Karpas-422 (cell line): ENCODE data around the gene MEGF6. TPM values are rescaled to one million over a fixed set of nuclear protein-coding genes. Genes with fewer than 3 reads are reported as not detected.

Experiments
- DNase-seq: peaks from one replicate; pipeline ENCODE4 v3.0.0-alpha.2; 2015
- H2AFZ ChIP-seq: fragments of 200-600 bp; sonication (generic); 2 replicates; pipeline ENCODE4 v1.6.1; 2014; ENCODE audit warnings: antibody characterized with exemption, low read length, mixed read lengths
- H3K27ac ChIP-seq: fragments of 200-600 bp; sonication (generic); 2 replicates; pipeline ENCODE4 v1.5.1; 2014; ENCODE audit warnings: mild to moderate bottlenecking, low read length, moderate library complexity
- H3K27me3 ChIP-seq: fragments of 200-600 bp; sonication (generic); 2 replicates; pipeline ENCODE4 v1.6.1; 2014; ENCODE audit warnings: low read length, mixed read lengths
- H3K36me3 ChIP-seq: fragments of 200-600 bp; sonication (generic); 2 replicates; pipeline ENCODE4 v1.6.1; 2014; ENCODE audit warnings: low read length, mixed read lengths; ENCODE audit not compliant: insufficient read depth
- H3K4me1 ChIP-seq: fragments of 200-600 bp; sonication (generic); 2 replicates; pipeline ENCODE4 v1.6.1; 2014; ENCODE audit warnings: mild to moderate bottlenecking, low read length, mixed read lengths
- H3K4me2 ChIP-seq: fragments of 200-600 bp; sonication (generic); 2 replicates; pipeline ENCODE4 v1.6.1; 2014; ENCODE audit warnings: low read length, low read depth, mild to moderate bottlenecking; ENCODE audit not compliant: poor library complexity, severe bottlenecking
- H3K4me3 ChIP-seq: fragments of 200-600 bp; sonication (generic); 2 replicates; pipeline ENCODE4 v1.5.1; 2014; ENCODE audit warnings: mild to moderate bottlenecking, antibody characterized with exemption, low read length, mixed read lengths
- H3K79me2 ChIP-seq: fragments of 200-600 bp; sonication (generic); 2 replicates; pipeline ENCODE4 v1.6.1; 2014; ENCODE audit warnings: mild to moderate bottlenecking, low read length, mixed read lengths
- H3K9ac ChIP-seq: fragments of 200-600 bp; sonication (generic); 2 replicates; pipeline ENCODE4 v1.6.0; 2014; ENCODE audit warnings: low read length
- H3K9me2 ChIP-seq: fragments of 200-600 bp; sonication (generic), shearing (Covaris generic); replicated peaks from 2 replicates; pipeline ENCODE4 v1.6.0; 2014; ENCODE audit warnings: mild to moderate bottlenecking, low read length, moderate library complexity; ENCODE audit not compliant: insufficient read depth
- H3K9me3 ChIP-seq: fragments of 300-700, 200-600 bp; sonication (generic); 2 replicates; pipeline ENCODE4 v1.6.1; 2014; ENCODE audit warnings: low read length, mixed read lengths
- H4K20me1 ChIP-seq: fragments of 200-600 bp; sonication (generic); 2 replicates; pipeline ENCODE4 v1.6.1; 2014; ENCODE audit warnings: mild to moderate bottlenecking, antibody characterized with exemption, low read length, low read depth; ENCODE audit not compliant: insufficient read depth
- total RNA-seq: library from RNA; depleted of rRNA; stranded (reverse); fragments of >200 nt; shearing (Covaris generic); gene quantifications from 2 replicates; pipeline ENCODE4 v1.2.3, GENCODE V29; 2014; ENCODE audit warnings: low replicate concordance

Gene MEGF6
- total RNA-seq, 1 experiment from 2014 or later, result not detected

GRCh38 chr1:3476666-3477065, 134.6 kb downstream of the MEGF6 start:
- H2AFZ ChIP-seq, result no peak overlapping the region
- no peaks in the 10 kb centered on the region for H3K27me3 ChIP-seq
- H3K9me3 ChIP-seq, result no peaks in the 10 kb centered on the region
- no peaks in the 10 kb centered on the region; the same call in 1 of the 2 replicates for H4K20me1 ChIP-seq
- H3K36me3 ChIP-seq, result no peaks in the 10 kb centered on the region
- no peaks in the 10 kb centered on the region for H3K9me2 ChIP-seq
- DNase-seq, result no peak
- no peak overlapping the region for H3K9ac ChIP-seq
- H3K27ac ChIP-seq, result no peak overlapping the region
- H3K79me2 ChIP-seq, result no peaks in the 10 kb centered on the region
- H3K4me3 ChIP-seq, result no peak overlapping the region
- H3K4me1 ChIP-seq, result no peaks in the 10 kb centered on the region
- H3K4me2 ChIP-seq, result no peak overlapping the region

DNA sequence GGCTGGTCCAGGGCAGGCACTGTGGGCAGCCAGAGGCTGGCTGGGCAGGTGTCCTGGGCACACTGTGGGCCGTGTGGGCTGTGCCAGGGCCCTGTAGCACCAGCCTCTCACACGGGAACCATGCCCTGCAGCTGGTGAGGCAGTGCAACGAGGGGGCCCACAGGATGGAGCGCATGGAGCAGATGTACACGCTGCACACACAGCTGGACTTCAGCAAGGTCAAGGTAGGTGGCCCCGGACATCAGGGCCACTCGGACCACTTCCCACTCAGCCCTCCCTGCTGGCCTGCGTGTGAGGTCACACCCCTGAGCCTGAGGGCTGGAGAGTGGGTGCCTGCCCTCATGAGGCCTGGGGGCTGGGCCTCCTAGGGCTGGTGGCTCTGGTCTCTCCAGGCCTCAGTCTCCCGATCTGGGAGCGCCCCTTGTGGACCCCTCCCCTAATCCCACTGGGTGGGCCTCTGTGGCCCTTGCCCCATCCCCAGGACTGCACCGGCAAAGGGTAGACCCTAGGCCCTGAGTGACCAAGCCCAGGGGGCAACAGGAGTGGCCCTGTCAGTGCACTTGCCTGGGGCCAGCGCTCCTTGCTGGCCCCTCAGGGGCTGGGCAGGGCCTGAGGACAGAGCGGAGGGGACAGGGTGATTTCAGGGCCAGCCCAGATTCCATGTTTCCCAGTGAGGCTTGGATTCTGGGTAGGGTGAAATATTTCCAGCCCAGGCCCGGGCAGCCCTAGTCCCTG, 135.3 kb downstream of the MEGF6 start:
- Histone ChIP-seq H2AFZ (no peak overlapping the region), H3K79me2 (no peaks in the 10 kb centered on the region), H3K27me3 (no peaks in the 10 kb centered on the region), H4K20me1 (no peaks in the 10 kb centered on the region; the same call in 1 of the 2 replicates), H3K27ac (no peak overlapping the region), H3K4me2 (no peak overlapping the region), H3K4me1 (no peaks in the 10 kb centered on the region), H3K36me3 (no peaks in the 10 kb centered on the region), H3K9me2 (no peaks in the 10 kb centered on the region), H3K4me3 (no peak overlapping the region), H3K9me3 (no peaks in the 10 kb centered on the region), H3K9ac (no peak overlapping the region)
- DNase-seq, result no peak

DNA sequence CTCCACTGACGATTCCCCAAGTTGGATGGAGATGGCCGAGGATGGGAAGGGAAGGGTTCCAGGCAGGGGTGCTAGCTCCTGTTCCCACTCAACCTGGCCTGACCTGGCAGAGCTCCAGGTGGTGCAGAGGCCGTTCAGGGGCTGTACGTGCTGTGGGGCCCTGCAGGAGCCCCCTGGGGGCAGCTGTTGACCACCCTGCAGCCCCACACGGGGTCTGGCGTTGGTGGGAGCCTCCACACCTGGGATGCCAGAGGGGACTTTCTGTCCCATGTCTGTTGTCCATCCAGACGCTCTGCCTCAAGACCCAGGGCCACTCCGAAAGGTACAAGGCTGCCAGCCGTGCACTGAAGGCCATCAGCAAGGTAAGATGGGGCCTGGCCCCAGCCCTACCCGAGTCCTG, 136.9 kb downstream of the MEGF6 start:
- Histone ChIP-seq H3K36me3 (no peaks in the 10 kb centered on the region), H4K20me1 (no peaks in the 10 kb centered on the region), H2AFZ (no peak overlapping the region), H3K9ac (no peak overlapping the region), H3K4me3 (no peak overlapping the region), H3K4me2 (no peak overlapping the region), H3K79me2 (no peaks in the 10 kb centered on the region), H3K27ac (no peak overlapping the region), H3K27me3 (no peaks in the 10 kb centered on the region), H3K4me1 (no peaks in the 10 kb centered on the region), H3K9me3 (no peaks in the 10 kb centered on the region), H3K9me2 (no peaks in the 10 kb centered on the region)
- DNase-seq, result no peak

DNA sequence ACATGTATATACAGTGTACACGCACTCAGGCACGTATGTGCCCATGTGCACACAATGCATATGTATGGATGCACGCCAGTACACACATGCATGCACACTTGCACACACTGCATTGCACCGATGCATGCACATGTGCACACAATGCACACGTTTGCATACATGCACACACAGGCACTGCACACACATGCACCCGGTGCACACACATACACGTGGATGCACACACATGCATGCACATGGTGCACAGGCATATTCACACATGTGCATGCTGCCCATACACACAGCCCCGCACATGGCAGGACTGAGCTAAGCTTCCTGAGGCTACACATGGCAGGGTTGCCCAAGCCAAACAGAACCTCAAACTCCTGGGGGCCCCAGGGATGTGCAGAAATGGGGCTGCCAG, 137.3 kb downstream of the MEGF6 start:
- H3K4me1 ChIP-seq, result no peaks in the 10 kb centered on the region

DNA sequence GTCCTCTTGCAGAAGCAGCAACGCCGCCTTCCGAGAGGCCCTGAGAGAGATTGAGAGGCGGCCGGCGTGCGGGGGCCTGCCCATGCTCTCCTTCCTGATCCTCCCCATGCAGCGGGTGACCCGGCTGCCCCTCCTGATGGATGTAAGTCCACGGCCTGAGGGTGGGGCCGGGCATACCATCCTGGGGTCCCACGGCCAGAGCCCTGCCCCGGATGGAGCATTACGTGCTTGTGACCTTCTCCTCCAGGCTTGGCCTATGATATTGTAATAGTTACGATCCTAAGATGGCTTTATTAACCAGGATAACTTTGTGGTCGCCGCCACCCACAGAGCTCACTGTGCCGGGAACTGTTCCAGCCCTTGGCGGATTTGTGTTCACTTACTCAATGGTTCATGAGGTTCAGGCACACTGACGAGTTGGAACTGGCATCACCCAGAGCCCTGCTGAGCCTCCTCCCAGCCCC, 137.9 kb downstream of the MEGF6 start:
- no peaks in the 10 kb centered on the region for H3K9me2 ChIP-seq
- no peak overlapping the region for H3K9ac ChIP-seq
- DNase-seq, result no peak
- no peaks in the 10 kb centered on the region for H3K27me3 ChIP-seq
- no peaks in the 10 kb centered on the region for H4K20me1 ChIP-seq
- no peaks in the 10 kb centered on the region for H3K36me3 ChIP-seq
- H3K4me2 ChIP-seq, result no peak overlapping the region
- no peak overlapping the region for H2AFZ ChIP-seq
- H3K4me1 ChIP-seq, result no peaks in the 10 kb centered on the region
- H3K79me2 ChIP-seq, result no peaks in the 10 kb centered on the region
- H3K27ac ChIP-seq, result no peak overlapping the region
- no peak overlapping the region for H3K4me3 ChIP-seq
- H3K9me3 ChIP-seq, result no peaks in the 10 kb centered on the region

More for the DNA sequence above, 137.3 kb downstream of the MEGF6 start:
- H3K36me3 ChIP-seq, result no peaks in the 10 kb centered on the region
- no peak for DNase-seq
- no peak overlapping the region for H3K27ac ChIP-seq
- no peaks in the 10 kb centered on the region for H3K27me3 ChIP-seq
- H3K9me3 ChIP-seq, result no peaks in the 10 kb centered on the region
- H3K79me2 ChIP-seq, result no peaks in the 10 kb centered on the region
- no peak overlapping the region for H3K4me3 ChIP-seq
- no peaks in the 10 kb centered on the region for H4K20me1 ChIP-seq
- H2AFZ ChIP-seq, result no peak overlapping the region
- H3K9ac ChIP-seq, result no peak overlapping the region
- H3K9me2 ChIP-seq, result no peaks in the 10 kb centered on the region
- H3K4me2 ChIP-seq, result no peak overlapping the region

DNA sequence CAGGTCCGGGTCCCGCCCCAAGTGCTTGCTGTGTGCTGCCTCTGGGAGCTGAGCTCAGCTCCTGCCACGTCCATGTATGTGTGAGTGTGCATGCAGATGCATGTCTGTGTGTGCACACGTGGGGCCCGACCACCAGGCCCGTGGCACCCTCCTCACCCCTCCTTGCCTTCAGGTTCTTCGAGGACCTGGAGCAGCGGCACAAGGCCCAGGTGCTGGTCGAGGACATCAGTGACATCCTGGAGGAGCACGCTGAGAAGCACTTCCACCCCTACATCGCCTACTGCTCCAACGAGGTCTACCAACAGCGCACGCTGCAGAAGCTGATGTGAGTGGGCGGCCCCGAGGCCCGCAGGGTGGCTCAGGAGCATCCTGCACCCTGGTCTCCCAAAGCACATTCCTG, 138.4 kb downstream of the MEGF6 start:
- H4K20me1 ChIP-seq, result no peaks in the 10 kb centered on the region
- H3K4me1 ChIP-seq, result no peaks in the 10 kb centered on the region
- DNase-seq, result no peak
- H3K36me3 ChIP-seq, result no peaks in the 10 kb centered on the region
- H3K9me2 ChIP-seq, result no peaks in the 10 kb centered on the region
- H3K79me2 ChIP-seq, result no peaks in the 10 kb centered on the region
- H3K27me3 ChIP-seq, result no peaks in the 10 kb centered on the region
- no peak overlapping the region for H3K27ac ChIP-seq
- H3K9ac ChIP-seq, result no peak overlapping the region
- no peaks in the 10 kb centered on the region for H3K9me3 ChIP-seq
- H3K4me3 ChIP-seq, result no peak overlapping the region
- H2AFZ ChIP-seq, result no peak overlapping the region
- H3K4me2 ChIP-seq, result no peak overlapping the region

DNA sequence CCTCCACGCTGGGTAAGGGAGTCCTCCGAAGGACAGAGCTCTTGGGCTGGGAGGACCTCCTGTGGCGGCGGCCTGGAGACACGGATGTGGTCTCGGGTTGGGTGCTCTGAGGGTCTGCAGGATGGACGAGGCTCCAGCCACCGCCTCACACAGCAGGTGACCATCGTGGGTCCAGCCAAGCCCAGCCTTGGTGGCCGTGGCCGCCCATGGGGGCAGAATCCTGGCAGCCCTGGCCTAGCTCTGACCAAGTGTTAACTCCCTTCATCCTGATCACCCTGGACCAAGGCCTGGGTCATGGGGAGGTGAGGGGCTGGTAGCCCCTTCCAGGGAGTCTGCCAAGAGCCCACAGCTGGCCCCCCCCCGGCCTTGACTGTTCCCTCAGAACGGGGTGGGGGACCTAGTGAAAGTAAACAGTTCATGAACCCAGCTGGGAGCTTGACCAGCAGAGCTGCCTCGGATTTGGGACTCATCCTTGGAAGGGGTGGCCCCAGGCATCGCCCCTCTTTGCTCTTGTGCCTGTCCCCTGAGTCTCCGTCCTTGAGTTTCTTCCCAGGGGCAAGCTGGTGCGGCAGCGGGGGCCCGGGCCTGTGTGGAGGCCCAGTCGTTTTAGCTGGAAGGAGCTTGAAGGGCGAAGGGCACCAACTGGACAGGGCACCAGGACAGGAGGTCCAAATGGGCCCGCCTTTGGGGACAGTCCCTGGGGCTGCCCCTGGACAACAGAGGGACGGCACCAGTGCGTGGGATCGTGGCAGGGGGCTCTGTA, 139.0 kb downstream of the MEGF6 start:
- H2AFZ ChIP-seq, result no peak overlapping the region
- no peak overlapping the region for H3K4me2 ChIP-seq
- no peak for DNase-seq
- H3K9me2 ChIP-seq, result no peaks in the 10 kb centered on the region
- no peak overlapping the region for H3K9ac ChIP-seq
- H3K9me3 ChIP-seq, result no peaks in the 10 kb centered on the region
- H3K27me3 ChIP-seq, result no peaks in the 10 kb centered on the region
- H4K20me1 ChIP-seq, result no peaks in the 10 kb centered on the region
- no peak overlapping the region for H3K4me3 ChIP-seq
- H3K4me1 ChIP-seq, result no peaks in the 10 kb centered on the region
- H3K27ac ChIP-seq, result no peak overlapping the region
- H3K36me3 ChIP-seq, result no peaks in the 10 kb centered on the region
- H3K79me2 ChIP-seq, result no peaks in the 10 kb centered on the region

DNA sequence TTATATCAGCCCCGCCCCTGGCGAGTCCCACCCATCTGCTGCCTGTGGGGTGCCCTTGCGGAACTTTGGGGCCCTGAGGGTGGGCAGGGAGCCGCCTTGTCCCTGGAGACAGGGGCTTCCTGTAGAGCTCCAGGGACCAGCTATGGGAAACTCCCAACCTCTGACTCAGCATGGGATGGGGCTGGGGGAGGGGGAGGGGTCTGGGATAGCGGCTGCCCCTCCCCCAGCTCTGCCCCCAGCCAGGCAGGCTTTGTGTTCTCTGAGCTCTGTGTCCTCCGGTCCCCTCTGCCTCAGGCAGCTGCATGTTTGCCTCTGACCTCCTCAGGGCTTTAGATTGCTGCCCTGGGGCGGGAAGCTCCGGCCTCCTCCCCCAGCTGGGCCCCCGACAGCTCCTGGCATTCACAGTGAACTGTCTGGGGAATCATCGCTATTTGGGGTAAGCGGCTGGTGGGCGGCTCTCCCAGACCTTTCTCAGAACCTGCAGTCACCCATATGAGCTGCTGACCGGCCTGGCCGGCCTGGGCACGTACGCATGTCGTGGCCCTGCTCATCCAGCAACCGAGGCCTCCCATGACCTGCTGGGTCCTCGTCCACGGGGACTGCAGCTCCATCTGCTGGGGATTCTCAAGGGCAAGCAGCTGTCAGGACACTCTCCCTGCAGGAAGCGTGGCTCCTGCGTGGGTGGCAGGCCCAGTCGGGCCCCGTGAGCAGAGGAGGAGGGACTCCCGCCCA, 139.8 kb downstream of the MEGF6 start:
- Histone ChIP-seq H3K79me2 (no peaks in the 10 kb centered on the region), H3K27me3 (no peaks in the 10 kb centered on the region), H2AFZ (no peak overlapping the region), H3K9me2 (no peaks in the 10 kb centered on the region), H3K9ac (no peak overlapping the region), H3K4me3 (no peak overlapping the region), H3K9me3 (no peaks in the 10 kb centered on the region), H3K4me1 (no peaks in the 10 kb centered on the region), H4K20me1 (no peaks in the 10 kb centered on the region), H3K4me2 (no peak overlapping the region), H3K27ac (no peak overlapping the region), H3K36me3 (no peaks in the 10 kb centered on the region)
- no peak for DNase-seq
